ENCODE results near the gene CCDC82.

DNA sequence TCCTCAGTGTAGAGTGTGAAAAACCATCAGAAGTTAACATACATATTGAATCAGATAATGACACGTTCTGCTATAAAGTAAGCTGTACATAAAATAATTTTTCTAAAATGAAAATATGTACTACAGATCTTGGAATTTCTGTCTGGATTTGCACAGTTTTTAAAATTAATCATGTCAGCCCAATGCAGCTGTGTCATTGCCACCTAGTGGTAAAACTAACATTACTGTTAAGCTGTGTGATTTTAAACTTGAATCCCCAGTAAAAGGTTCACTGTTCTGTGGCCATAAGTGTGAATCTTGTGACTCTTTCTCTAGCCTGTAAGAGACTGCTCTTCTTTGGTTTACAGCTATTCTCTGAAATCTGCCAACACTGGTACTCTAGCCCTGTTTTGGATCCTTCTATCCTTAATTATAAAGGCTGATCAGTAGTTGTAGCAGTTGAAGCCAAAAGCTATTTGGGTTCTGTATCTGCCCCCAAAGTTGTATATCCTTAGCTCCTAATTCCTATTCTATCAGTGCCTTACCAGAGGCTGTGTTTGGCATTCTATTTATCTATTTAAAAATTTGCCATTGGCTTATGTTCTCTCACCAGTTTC, 4.1 kb upstream of the CCDC82 start:
- TF ChIP-seq, protein P1, sequence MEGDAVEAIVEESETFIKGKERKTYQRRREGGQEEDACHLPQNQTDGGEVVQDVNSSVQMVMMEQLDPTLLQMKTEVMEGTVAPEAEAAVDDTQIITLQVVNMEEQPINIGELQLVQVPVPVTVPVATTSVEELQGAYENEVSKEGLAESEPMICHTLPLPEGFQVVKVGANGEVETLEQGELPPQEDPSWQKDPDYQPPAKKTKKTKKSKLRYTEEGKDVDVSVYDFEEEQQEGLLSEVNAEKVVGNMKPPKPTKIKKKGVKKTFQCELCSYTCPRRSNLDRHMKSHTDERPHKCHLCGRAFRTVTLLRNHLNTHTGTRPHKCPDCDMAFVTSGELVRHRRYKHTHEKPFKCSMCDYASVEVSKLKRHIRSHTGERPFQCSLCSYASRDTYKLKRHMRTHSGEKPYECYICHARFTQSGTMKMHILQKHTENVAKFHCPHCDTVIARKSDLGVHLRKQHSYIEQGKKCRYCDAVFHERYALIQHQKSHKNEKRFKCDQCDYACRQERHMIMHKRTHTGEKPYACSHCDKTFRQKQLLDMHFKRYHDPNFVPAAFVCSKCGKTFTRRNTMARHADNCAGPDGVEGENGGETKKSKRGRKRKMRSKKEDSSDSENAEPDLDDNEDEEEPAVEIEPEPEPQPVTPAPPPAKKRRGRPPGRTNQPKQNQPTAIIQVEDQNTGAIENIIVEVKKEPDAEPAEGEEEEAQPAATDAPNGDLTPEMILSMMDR (IDR thresholded peaks at IDR 0.05): peak; percentile 91
- no peak for TF ChIP-seq EZH2 (IDR thresholded peaks at IDR 0.05; ENCODE audit: borderline replicate concordance, insufficient read depth, low read depth, low read length, poor library complexity, severe bottlenecking)

All from B cell (primary cell).